Subcutaneous abdominal adipose tissue (tissue), 5 donors: ENCODE data around the gene KLK8.

ENCODE experiments used
- H3K27ac ChIP-seq: one replicate; pipeline ENCODE4 v1.7.0; 2013; ENCODE audit warnings: low read depth, mild to moderate bottlenecking, inconsistent platforms, low read length, moderate library complexity
- H3K27me3 ChIP-seq, 5 donors: one replicate each; pipeline ENCODE4 v1.7.0; 2013; ENCODE audit warnings: low read length in 5 of 5, inconsistent platforms in 1 of 5; ENCODE audit not compliant: control insufficient read depth in 5 of 5, insufficient read depth in 4 of 5
- H3K36me3 ChIP-seq, 5 donors: one replicate each; pipeline ENCODE4 v1.7.0; 2013; ENCODE audit warnings: low read length in 5 of 5; ENCODE audit not compliant: control insufficient read depth in 5 of 5, insufficient read depth in 5 of 5
- H3K4me1 ChIP-seq, 5 donors: one replicate each; pipeline ENCODE4 v1.7.0; 2013; ENCODE audit warnings: low read length in 5 of 5, mild to moderate bottlenecking in 3 of 5, moderate library complexity in 1 of 5; ENCODE audit not compliant: control insufficient read depth in 5 of 5, insufficient read depth in 5 of 5
- H3K4me3 ChIP-seq, 5 donors: one replicate each; pipeline ENCODE4 v1.7.0; 2013; ENCODE audit warnings: low read length in 5 of 5, low read depth in 1 of 5
- H3K9ac ChIP-seq, 5 donors: one replicate each; pipeline ENCODE4 v1.7.0; 2013; ENCODE audit warnings: low read length in 5 of 5, mild to moderate bottlenecking in 4 of 5, moderate library complexity in 3 of 5
- H3K9me3 ChIP-seq, 5 donors: one replicate each; pipeline ENCODE4 v1.7.0; 2013; ENCODE audit warnings: low read length in 5 of 5; ENCODE audit not compliant: control insufficient read depth in 5 of 5
- donor health status: healthy.
- donor health status: healthy.
- donor health status: healthy.
- donor health status: healthy.
- donor health status: healthy.

KLK8 gene, protein sequence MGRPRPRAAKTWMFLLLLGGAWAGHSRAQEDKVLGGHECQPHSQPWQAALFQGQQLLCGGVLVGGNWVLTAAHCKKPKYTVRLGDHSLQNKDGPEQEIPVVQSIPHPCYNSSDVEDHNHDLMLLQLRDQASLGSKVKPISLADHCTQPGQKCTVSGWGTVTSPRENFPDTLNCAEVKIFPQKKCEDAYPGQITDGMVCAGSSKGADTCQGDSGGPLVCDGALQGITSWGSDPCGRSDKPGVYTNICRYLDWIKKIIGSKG

GRCh38 chr19:51001515-51001914, at the start of gene KLK8:
TSS of gene KLK8 (minus strand) at chr19:51001604. CDS start at chr19:51001167, 437 bp downstream.
- Histone ChIP-seq H3K4me3 (no peak within 1 kb of the TSS), H3K27me3 (peaks cover 33 to 47% (median 39%) of the 10 kb centered on the region in 5 donors), H3K36me3 (no peaks in the 10 kb centered on the region), H3K4me1 (peaks cover 0 to 6% (median 0%) of the 10 kb centered on the region in 5 donors), H3K27ac (no peak within 1 kb of the TSS), H3K9me3 (no peaks in the 10 kb centered on the region), H3K9ac (no peak within 1 kb of the TSS)

DNA sequence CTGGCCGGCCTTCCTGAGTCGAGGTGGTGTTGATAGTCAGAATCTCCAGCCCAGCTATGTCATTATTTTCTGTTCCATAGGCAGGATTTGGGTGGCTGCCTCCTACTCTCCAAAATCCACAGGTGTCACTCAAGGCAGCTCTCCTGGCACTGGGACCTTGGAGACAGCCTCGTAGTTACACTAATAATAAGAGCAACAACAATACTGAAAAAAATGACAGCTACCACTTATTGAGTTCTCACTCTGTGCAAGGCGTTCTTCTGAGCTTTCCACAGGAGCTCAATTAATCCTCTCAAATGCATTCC, 45.6 kb upstream of the KLK8 start:
- Histone ChIP-seq H3K27me3 (peaks cover 0 to under 1% (median 0%) of the 10 kb centered on the region in 5 donors), H3K4me1 (peaks cover 0 to 3% (median 0%) of the 10 kb centered on the region in 5 donors), H3K4me3 (no peak overlapping the region), H3K9ac (no peak overlapping the region), H3K36me3 (no peaks in the 10 kb centered on the region), H3K27ac (no peak overlapping the region), H3K9me3 (peaks cover 0 to 7% (median 0%) of the 10 kb centered on the region in 5 donors)

GRCh38 chr19:51044327-51044726, 42.9 kb upstream of the KLK8 start:
- Histone ChIP-seq H3K4me3 (no peak overlapping the region), H3K9ac (no peak overlapping the region), H3K9me3 (peaks cover 0 to 2% (median 0%) of the 10 kb centered on the region in 5 donors), H3K36me3 (no peaks in the 10 kb centered on the region), H3K4me1 (peaks cover 0 to 3% (median 0%) of the 10 kb centered on the region in 5 donors), H3K27ac (no peak overlapping the region), H3K27me3 (no peaks in the 10 kb centered on the region)

- no peaks in the 10 kb centered on the region for H3K27me3 ChIP-seq
- H3K4me1 ChIP-seq, result peaks cover 0 to 3% (median 0%) of the 10 kb centered on the region in 5 donors
- H3K9me3 ChIP-seq, result no peaks in the 10 kb centered on the region
- no peak overlapping the region for H3K4me3 ChIP-seq
- no peak overlapping the region for H3K27ac ChIP-seq
- no peak overlapping the region for H3K9ac ChIP-seq
- no peaks in the 10 kb centered on the region for H3K36me3 ChIP-seq
These were observed 42.1 kb upstream of the KLK8 start for GRCh38 chr19:51043497-51043896.

- no peaks in the 10 kb centered on the region for H3K9me3 ChIP-seq
- H3K4me3 ChIP-seq, result no peak overlapping the region
- no peaks in the 10 kb centered on the region for H3K4me1 ChIP-seq
- H3K27me3 ChIP-seq, result peaks cover 0 to 2% (median 1%) of the 10 kb centered on the region in 5 donors
- H3K27ac ChIP-seq, result no peak overlapping the region
- H3K9ac ChIP-seq, result no peak overlapping the region
- no peaks in the 10 kb centered on the region for H3K36me3 ChIP-seq
These were observed 38.7 kb upstream of the KLK8 start for GRCh38 chr19:51040151-51040550.

DNA sequence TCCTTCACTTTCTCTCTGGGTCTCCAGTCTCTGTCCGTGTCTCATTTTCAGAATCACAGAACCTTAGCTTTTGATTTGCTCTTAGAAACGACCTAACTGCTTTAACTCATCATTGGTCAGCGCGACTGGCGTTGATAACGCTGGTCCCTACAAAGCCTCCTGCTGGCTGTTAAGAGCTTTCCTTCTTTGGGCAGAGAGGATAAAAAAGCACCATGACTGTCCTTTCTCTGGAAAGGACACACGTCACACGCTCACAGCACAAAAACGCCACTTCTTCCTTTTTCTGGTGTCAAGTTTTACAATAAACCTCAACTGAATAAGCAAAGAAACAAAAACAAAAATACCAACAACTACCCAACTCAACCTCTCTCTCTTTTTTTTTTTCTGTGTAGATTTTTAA, 35.1 kb upstream of the KLK8 start:
- Histone ChIP-seq H3K9ac (no peak overlapping the region), H3K36me3 (no peaks in the 10 kb centered on the region), H3K4me1 (no peaks in the 10 kb centered on the region), H3K9me3 (no peaks in the 10 kb centered on the region), H3K27ac (no peak overlapping the region), H3K27me3 (peaks cover 0 to 17% (median 10%) of the 10 kb centered on the region in 5 donors), H3K4me3 (no peak overlapping the region)

GRCh38 chr19:51034704-51035103, 33.3 kb upstream of the KLK8 start, which contains the start of gene KLK12:
TSS of gene KLK12 (minus strand) at chr19:51035002. CDS start at chr19:51034621, 381 bp downstream.
- Histone ChIP-seq H3K9me3 (no peaks in the 10 kb centered on the region), H3K36me3 (no peaks in the 10 kb centered on the region), H3K4me3 (no peak within 1 kb of the TSS), H3K4me1 (no peaks in the 10 kb centered on the region), H3K9ac (no peak within 1 kb of the TSS), H3K27ac (no peak within 1 kb of the TSS), H3K27me3 (peaks cover 10 to 21% (median 20%) of the 10 kb centered on the region in 5 donors)

GRCh38 chr19:51031880-51032225, 30.4 kb upstream of the KLK8 start:
- no peak overlapping the region for H3K27ac ChIP-seq
- no peaks in the 10 kb centered on the region for H3K9me3 ChIP-seq
- H3K4me1 ChIP-seq, result no peaks in the 10 kb centered on the region
- no peaks in the 10 kb centered on the region for H3K36me3 ChIP-seq
- H3K27me3 ChIP-seq, result peaks cover 14 to 36% (median 31%) of the 10 kb centered on the region in 5 donors
- H3K9ac ChIP-seq, result no peak overlapping the region
- no peak overlapping the region for H3K4me3 ChIP-seq

GRCh38 chr19:51031220-51031879, 29.9 kb upstream of the KLK8 start:
- no peaks in the 10 kb centered on the region for H3K36me3 ChIP-seq
- H3K4me3 ChIP-seq, result no peak overlapping the region
- H3K9ac ChIP-seq, result no peak overlapping the region
- no peak overlapping the region for H3K27ac ChIP-seq
- peaks cover 18 to 41% (median 35%) of the 10 kb centered on the region in 5 donors for H3K27me3 ChIP-seq
- H3K4me1 ChIP-seq, result no peaks in the 10 kb centered on the region
- no peaks in the 10 kb centered on the region for H3K9me3 ChIP-seq

DNA sequence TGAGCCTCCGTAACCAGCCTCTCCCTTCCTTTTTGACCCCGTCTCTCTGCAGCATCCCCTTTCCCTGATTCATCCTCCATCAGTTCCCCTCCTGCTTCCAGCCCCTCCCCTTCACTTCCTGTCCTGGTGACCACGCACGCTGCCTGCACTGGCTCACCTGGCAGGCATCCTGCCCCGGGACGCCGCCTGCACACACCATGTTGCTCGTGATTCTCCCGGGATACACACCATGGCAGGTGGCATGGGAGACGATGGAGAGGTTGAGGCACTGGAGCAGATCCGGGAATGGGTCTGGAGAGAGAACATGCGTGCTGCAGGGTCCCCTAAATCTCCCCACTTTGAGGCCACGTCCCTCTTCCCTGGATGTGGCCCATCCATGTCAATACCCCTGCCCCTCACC, 29.2 kb upstream of the KLK8 start:
- Histone ChIP-seq H3K4me3 (no peak overlapping the region), H3K36me3 (no peaks in the 10 kb centered on the region), H3K4me1 (no peaks in the 10 kb centered on the region), H3K9ac (no peak overlapping the region), H3K27me3 (peaks cover 18 to 49% (median 42%) of the 10 kb centered on the region in 5 donors), H3K27ac (no peak overlapping the region), H3K9me3 (no peaks in the 10 kb centered on the region)
